T-helper 17 cell (primary cell): ENCODE results near the gene SWI5. TPM values are rescaled to one million over a fixed set of nuclear protein-coding genes. Genes with fewer than 3 reads are reported as not detected.

Experiments
- ATAC-seq: fragments of 150-1000 bp; cut with Tn5 transposase; 2 replicates; pipeline ENCODE4 v1.10.0; 2021; ENCODE audit warnings: mild to moderate bottlenecking, moderate library complexity
- DNase-seq, 3 donors: peaks; one replicate each; pipeline versions ENCODE4 v3.0.0 to v3.0.0-alpha.2; 2020 to 2021
- H3K9me3 ChIP-seq: one replicate; pipeline ENCODE4 v1.7.0; 2013; ENCODE audit warnings: low read length, mild to moderate bottlenecking; ENCODE audit not compliant: control insufficient read depth, poor library complexity, severe bottlenecking
- H3K27ac Mint-ChIP-seq: one replicate; pipeline ENCODE4 v1.8.0; 2022; ENCODE audit warnings: mild to moderate bottlenecking, moderate library complexity, mixed read lengths
- H3K27me3 Mint-ChIP-seq: one replicate; pipeline ENCODE4 v1.8.0; 2022; ENCODE audit warnings: mixed read lengths
- H3K36me3 Mint-ChIP-seq: one replicate; pipeline ENCODE4 v1.8.0; 2022; ENCODE audit warnings: low read depth, mixed read lengths
- H3K4me1 Mint-ChIP-seq: one replicate; pipeline ENCODE4 v1.8.0; 2022; ENCODE audit warnings: mild to moderate bottlenecking, mixed read lengths
- H3K4me3 Mint-ChIP-seq: one replicate; pipeline ENCODE4 v1.8.0; 2022; ENCODE audit warnings: mild to moderate bottlenecking, moderate library complexity, mixed read lengths
- total RNA-seq, 4 donors: library from RNA in 2 of 4; stranded (reverse) in 2 of 4; gene quantifications; one replicate each; pipeline ENCODE4 v1.2.3 and lab custom pipeline; 2022 to 2026

Gene SWI5
- total RNA-seq, 2 donors from 2014 or later, result 6.1 to 10.3 TPM

DNA sequence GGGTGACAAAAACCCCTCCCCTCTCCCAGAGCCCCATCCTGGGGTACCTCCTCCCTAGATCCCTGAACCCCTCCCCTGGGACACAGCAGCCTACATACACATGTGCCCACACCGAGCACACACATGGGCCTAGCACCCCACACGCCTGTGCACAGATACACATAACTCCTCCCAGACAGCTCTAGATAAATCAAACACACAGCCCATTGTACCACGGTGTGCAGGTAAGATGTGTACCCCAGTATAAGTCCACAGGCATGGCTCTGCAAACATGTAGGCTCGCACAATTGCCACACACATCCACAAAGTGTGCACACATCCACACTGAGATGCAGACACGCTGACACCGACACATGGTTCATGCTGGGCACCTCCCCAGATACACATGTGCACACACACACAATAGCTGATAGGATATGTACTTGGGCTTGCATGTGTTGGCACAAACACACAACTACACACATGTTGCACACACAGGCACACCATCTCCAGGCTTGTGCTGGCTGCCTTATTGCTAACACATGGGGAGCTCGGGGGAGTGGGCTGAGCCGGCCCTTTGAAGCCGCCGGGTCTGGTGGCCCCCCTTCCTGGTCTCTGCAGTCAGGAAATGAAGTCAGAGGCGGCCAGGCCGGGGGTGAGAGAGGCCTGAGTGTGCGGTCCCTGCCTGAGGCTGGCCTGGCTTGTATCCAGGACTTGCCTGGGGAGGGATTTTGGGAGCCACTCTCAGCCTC, 30.5 kb upstream of the SWI5 start:
- H3K36me3 Mint-ChIP-seq, result peaks cover 6% of the 10 kb centered on the region
- H3K27ac Mint-ChIP-seq, result no peak overlapping the region
- DNase-seq (no peak), ATAC-seq (no peak)
- H3K9me3 ChIP-seq, result no peaks in the 10 kb centered on the region
- H3K27me3 Mint-ChIP-seq, result peaks cover 30% of the 10 kb centered on the region
- peaks cover 16% of the 10 kb centered on the region for H3K4me1 Mint-ChIP-seq
- no peak overlapping the region for H3K4me3 Mint-ChIP-seq

DNA sequence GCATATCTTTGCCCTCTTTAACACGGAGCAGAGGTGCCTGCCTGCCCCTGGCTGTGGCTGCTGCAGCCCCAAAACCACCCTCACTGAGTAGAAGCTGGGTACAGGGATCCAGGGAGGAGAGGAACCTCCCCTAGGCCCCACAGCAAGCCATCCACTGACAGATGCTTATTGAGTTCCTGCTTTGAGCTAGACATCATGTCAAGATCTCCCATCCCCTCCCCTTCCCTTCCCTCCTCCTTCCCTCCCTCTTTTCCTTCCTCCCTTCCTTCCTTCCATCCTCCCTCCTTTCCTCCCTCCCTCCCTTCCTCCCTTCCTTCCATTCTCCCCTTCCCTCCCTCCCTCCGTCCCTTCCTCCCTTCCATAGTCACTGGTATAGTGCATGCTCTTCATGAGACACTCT, 29.6 kb upstream of the SWI5 start:
- no peak overlapping the region for H3K4me3 Mint-ChIP-seq
- peaks cover 28% of the 10 kb centered on the region for H3K27me3 Mint-ChIP-seq
- peaks cover 6% of the 10 kb centered on the region for H3K36me3 Mint-ChIP-seq
- H3K9me3 ChIP-seq, result no peaks in the 10 kb centered on the region
- DNase-seq, result no peak
- no peak for ATAC-seq
- H3K4me1 Mint-ChIP-seq, result peaks cover 19% of the 10 kb centered on the region
- H3K27ac Mint-ChIP-seq, result no peak overlapping the region

DNA sequence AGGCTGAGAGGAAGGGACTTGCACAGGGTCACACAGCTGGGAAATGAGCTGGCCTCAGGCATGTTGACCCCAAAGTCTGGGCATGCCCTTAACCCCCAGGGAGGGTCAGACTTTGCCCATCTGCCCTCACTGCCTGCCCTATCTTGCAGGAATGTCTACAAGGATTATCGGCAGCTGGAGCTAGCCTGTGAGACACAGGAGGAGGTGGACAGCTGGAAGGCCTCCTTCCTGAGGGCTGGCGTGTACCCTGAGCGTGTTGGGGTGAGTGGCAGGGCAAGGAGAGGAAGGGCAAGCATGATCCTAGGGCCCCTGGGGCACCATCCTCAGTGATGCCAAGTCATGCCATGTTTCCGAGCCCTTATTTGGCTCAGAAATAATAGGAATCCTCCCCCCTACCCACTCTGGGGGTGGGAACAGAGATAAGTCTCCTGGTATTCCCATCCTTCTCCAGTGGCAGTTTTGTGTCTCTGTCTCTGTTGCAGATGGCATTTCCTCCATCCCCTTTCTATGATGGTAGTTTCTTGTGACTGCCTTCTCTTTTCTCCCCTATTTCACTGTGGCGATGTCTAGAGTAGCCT, 28.8 kb upstream of the SWI5 start:
- Mint-ChIP-seq H3K4me1 (peaks cover 25% of the 10 kb centered on the region), H3K4me3 (no peak overlapping the region), H3K36me3 (peaks cover 6% of the 10 kb centered on the region), H3K27me3 (peaks cover 29% of the 10 kb centered on the region), H3K27ac (no peak overlapping the region)
- H3K9me3 ChIP-seq, result no peaks in the 10 kb centered on the region
- DNase-seq, result no peak
- no peak for ATAC-seq

DNA sequence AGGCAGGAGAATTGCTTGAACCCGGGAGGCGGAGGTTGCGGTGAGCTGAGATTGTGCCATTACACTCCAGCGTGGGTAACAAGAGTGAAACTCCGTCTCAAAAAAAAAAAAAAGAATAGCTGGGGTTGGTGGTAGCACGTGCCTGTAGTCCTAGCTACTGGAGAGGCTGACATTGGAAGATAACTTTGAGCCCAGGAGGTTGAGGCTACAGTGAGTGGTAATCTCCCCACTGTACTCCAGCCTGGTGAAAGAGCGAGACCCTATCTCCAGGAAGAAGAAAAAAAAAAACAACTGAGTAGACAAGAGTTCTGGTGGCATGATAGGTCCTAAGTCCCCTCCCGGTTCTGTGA, 26.5 kb upstream of the SWI5 start:
- Mint-ChIP-seq H3K27ac (no peak overlapping the region), H3K4me3 (peak overlapping the region; percentile 84), H3K27me3 (peaks cover 17% of the 10 kb centered on the region), H3K36me3 (no peaks in the 10 kb centered on the region), H3K4me1 (peaks cover 19% of the 10 kb centered on the region)
- DNase-seq (no peak), ATAC-seq (no peak)
- no peaks in the 10 kb centered on the region for H3K9me3 ChIP-seq

DNA sequence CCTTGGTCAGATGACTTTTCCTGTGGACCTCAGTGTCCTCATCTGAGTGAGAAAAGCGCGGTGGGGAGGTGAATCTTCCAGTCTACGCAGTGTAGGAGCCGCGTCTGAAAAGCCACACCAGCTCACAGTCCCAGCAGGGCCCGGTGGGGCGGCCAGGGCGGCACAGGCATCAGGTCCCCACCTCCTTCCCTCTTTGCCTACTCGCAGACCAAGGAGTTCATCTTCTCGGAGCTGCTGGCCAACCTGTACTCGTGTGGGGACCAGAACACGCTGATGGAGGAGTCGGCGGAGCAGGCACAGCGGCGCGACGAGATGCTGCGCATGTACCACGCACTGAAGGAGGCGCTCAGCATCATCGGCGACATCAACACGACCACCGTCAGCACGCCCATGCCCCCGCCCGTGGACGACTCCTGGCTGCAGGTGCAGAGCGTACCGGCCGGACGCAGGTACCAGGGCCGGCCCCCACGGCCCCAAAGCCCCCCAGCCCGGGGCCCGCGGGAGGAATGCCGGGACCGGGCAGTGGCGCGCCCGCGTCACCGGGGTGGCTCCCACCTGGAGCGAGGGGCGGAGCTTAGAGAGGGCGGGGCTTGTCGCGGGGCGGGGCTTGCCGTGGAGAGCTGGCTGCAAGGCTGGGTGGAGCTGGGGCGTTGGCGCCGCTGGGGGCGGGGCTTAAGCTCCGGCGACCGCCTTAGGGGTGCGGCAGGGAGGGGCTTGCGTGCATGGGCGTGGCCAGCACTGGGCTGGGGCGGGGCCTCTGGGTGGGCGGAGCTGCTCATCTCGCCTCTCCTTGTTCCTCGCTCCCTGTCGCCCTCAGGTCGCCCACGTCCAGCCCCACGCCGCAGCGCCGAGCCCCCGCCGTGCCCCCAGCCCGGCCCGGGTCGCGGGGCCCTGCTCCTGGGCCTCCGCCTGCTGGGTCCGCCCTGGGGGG, 25.9 kb upstream of the SWI5 start:
- Mint-ChIP-seq H3K27me3 (peaks cover 16% of the 10 kb centered on the region), H3K36me3 (no peaks in the 10 kb centered on the region), H3K27ac (no peak overlapping the region), H3K4me3 (peak overlapping the region; percentile 84), H3K4me1 (peaks cover 19% of the 10 kb centered on the region)
- ATAC-seq (peak; percentile 96), DNase-seq (peak; percentile 96 to 99 (median 98))
- no peaks in the 10 kb centered on the region for H3K9me3 ChIP-seq

DNA sequence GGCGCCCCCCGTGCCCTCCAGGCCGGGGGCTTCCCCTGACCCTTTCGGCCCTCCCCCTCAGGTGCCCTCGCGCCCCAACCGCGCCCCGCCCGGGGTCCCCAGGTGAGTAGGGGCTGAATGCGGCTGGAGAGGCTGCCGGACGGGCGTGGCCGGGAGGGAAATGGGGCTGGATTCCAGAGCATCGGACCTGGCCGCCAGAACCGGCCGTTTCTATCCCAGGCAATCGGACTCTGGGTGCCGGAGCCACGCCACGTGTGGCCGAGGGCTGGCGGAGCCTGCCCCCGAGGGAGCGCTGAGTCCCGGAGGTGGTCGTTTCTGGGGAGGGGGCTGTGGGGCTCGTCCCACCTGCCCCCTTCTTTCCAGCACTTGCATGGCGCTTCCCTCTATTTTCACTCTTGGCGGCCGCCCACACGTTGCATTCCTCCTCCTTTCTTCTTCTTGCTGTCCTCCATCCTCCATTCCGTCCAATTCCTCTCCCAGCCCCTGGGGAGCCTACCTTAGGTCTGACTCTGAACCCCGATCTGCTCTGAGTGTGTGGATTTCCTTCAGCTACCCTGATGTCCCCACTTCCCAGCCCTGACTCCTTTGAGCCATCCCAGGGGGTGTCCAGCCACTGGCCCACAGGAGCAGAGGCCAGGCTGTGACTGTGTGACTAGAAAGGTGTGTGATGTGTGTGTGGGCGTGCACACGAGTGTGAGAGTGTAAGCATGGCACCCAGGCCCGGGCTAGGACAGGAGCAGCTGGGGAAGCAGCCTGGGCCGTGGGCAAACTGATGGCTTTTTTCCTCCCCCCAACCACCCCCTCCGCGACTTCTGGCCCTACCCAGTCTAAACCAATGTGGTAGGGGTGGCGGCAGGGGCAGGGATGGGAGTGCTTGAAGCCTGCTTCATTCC, 25.0 kb upstream of the SWI5 start:
- H3K4me1 Mint-ChIP-seq, result peaks cover 15% of the 10 kb centered on the region
- ATAC-seq (no peak), DNase-seq (no peak)

DNA sequence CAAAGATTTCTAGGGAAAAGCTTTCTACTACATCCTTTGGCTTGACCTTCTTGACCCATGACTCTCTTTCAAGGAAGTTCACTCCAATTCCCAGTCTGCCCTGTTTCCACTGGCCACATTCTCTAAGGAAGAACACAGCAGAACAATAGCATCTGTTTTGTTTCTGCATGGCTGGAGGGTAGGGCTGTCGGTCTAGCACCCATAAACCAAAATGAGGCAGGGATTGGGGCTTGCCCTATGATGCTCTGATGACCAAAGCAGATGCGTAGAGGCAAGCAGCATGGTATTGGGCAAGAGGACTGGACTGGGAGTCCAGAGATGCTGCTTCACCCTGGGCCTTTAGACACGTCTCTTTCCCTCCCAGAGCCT, 24.4 kb upstream of the SWI5 start:
- Mint-ChIP-seq H3K27me3 (peaks cover 7% of the 10 kb centered on the region), H3K36me3 (no peaks in the 10 kb centered on the region), H3K4me1 (peaks cover 15% of the 10 kb centered on the region), H3K4me3 (peak overlapping the region; percentile 71), H3K27ac (peak overlapping the region; percentile 19)
- no peaks in the 10 kb centered on the region for H3K9me3 ChIP-seq
- no peak for DNase-seq
- ATAC-seq, result no peak

More for the DNA sequence above, 25.0 kb upstream of the SWI5 start:
- H3K27ac Mint-ChIP-seq, result peak overlapping the region; percentile 19
- H3K9me3 ChIP-seq, result no peaks in the 10 kb centered on the region
- no peaks in the 10 kb centered on the region for H3K36me3 Mint-ChIP-seq
- peaks cover 7% of the 10 kb centered on the region for H3K27me3 Mint-ChIP-seq
- H3K4me3 Mint-ChIP-seq, result peak overlapping the region; percentile 90

DNA sequence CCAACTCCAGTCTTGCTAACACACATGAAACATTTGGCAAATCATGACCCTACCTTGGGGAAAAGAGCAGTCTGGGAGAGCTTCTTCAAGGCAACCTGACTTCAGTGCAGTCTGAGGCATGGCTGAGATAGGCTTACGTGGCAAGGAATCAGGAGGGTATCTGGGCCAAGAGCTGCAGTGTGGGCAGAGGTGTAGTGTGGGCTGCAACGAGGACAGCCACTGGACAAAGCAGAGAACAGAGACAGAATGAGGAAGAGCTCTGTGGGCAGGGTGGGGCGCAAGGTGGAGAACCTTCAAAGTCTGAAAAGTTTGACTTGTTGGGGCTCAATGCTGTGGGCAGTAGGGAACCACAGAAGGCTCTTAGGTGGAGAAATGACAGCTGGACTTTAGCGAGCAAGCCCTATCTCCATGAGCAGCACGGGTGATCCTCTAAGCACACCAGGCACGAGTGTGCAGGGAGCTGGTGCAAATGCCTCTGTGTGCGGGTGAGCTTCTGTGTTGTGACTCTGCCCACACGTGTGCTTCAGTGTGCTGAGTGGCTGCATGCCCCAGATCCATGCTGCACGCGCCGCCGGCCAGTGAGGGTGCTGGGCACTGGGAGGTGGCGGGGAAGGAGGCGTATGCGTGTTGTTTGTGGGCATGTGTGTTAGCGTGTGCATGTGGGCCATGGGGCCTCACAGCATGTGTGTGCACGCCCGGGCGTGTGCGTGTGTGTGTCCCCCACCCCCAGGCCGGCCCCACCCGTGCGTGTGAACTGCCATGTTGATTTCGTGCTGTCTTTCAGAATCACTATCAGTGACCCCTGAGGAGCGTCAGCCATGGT, 23.5 kb upstream of the SWI5 start:
- no peaks in the 10 kb centered on the region for H3K9me3 ChIP-seq
- Mint-ChIP-seq H3K27me3 (peaks cover 7% of the 10 kb centered on the region), H3K4me3 (no peak overlapping the region), H3K4me1 (peaks cover 15% of the 10 kb centered on the region), H3K27ac (no peak overlapping the region), H3K36me3 (peaks cover 2% of the 10 kb centered on the region)
- DNase-seq, result no peak
- no peak for ATAC-seq

DNA sequence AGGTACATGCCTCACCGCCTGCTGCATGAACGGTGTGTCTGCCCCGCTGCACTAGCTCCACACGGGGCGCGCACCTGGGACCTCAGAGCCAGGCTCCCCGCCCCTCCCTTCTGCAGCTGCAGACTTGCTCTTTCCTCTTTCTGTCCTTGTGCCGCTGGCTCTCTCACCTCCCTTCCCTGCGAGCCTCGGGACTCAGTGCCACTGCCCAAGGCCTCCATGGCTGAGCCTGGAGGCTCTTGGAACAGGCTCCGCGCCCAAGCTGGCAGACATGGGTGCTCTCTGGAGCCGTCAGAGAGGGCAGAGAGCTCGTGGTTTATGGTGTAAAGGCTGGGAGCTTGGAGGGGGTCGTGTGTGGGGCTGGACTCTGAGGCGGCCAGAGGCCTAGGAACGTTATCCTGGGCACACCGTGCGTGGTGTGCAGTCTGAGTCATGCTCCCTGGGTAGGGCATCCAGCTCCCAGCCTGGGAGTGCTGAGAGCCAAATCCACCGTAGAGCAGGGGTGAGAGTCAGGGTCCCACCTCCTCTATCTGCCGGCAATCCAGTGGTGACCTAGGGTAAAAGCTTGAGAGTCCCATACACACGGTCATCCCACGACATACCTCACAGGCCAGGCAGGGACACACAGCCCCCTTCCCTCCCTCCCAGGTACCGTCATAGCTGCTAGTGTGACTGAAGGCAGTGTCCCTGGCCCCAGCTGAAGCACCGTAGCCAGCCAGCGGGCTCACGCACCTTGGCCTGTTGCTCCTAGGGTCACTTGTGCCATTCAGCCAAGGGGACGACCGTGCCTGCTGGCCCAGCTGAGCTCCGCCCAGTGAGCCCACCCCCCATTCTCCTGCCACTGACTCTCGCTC, 22.7 kb upstream of the SWI5 start:
- DNase-seq (no peak), ATAC-seq (no peak)
- Mint-ChIP-seq H3K27ac (no peak overlapping the region), H3K36me3 (peaks cover 4% of the 10 kb centered on the region), H3K27me3 (peaks cover 7% of the 10 kb centered on the region), H3K4me1 (peaks cover 17% of the 10 kb centered on the region), H3K4me3 (peak overlapping the region; percentile 57)
- no peaks in the 10 kb centered on the region for H3K9me3 ChIP-seq

DNA sequence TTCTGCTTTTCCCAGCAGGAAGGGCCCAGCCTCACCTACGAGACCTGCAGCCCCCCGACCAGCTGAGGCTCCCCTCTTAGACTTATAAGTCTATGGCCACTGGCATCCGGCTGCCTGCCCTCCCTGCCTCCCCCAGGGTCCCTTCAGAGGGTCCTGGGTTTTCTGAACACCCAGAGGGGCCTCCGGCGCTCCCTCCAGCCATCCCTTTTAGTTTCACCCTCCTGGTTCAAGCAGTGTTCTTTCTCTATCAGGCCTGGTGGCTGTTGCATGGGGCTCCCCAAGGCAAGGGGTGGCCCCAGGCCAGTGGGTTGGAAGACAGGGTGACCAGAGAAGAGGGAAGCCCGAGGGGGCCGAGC, 22.1 kb upstream of the SWI5 start:
- ATAC-seq, result no peak
- DNase-seq, result no peak
- Mint-ChIP-seq H3K27me3 (peaks cover 7% of the 10 kb centered on the region), H3K4me3 (peak overlapping the region; percentile 57), H3K27ac (no peak overlapping the region), H3K36me3 (peaks cover 4% of the 10 kb centered on the region), H3K4me1 (peaks cover 17% of the 10 kb centered on the region)
- H3K9me3 ChIP-seq, result no peaks in the 10 kb centered on the region

DNA sequence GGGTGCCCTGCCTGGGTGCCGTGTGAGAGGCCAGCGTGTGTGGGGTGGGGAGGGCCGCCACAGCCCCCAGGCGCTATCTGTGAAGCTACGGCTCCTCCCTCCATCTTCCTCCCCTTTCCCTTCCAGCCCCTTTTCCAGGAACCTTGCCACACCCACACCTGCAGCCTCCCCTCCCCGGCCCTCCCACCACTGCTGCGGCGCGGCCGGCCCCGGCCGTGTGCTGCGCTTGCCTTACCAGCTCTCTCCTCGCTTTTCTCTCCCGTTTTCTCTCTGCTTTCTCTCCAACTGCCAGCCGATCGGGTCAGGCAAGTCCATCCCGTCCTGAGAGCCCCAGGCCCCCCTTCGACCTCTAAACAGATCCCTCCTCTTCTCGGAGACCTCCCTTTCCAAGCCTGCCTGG, 21.7 kb upstream of the SWI5 start:
- peaks cover 4% of the 10 kb centered on the region for H3K36me3 Mint-ChIP-seq
- H3K27me3 Mint-ChIP-seq, result peaks cover 7% of the 10 kb centered on the region
- H3K9me3 ChIP-seq, result no peaks in the 10 kb centered on the region
- peaks cover 17% of the 10 kb centered on the region for H3K4me1 Mint-ChIP-seq
- H3K27ac Mint-ChIP-seq, result no peak overlapping the region
- DNase-seq (no peak), ATAC-seq (no peak)
- no peak overlapping the region for H3K4me3 Mint-ChIP-seq
